Amniotic stem cell (primary cell): ENCODE results near the gene CLEC6A.
"Not testable (repeated sequence)": the region's sequence is repeated elsewhere in the genome, so short reads cannot be mapped to it uniquely, and the experiment has no call there.

Source experiments
- DNase-seq: peaks from one replicate; lab custom pipeline; 2025; lab: John Stamatoyannopoulos, UW

The CLEC6A gene

DNA sequence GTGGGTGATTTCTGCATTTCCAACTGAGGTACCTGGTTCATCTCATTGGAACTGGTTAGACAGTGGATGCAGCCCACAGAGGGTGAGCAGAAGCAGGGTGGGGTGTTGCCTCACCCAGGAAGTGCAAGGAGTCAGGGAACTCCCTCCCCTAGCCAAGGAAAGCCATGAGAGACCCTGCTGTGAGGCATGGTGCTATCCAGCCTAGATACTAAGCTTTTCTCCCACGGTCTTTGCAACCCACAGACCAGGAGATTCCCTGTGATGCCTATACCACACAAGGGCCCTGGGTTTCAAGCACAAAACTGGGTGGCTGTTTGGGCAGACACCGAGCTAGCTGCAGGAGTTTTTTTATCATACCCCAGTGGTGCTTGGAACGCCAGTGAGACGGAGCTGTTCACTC, 39.9 kb downstream of the CLEC6A start:
- not testable (repeated sequence) for DNase-seq

DNA sequence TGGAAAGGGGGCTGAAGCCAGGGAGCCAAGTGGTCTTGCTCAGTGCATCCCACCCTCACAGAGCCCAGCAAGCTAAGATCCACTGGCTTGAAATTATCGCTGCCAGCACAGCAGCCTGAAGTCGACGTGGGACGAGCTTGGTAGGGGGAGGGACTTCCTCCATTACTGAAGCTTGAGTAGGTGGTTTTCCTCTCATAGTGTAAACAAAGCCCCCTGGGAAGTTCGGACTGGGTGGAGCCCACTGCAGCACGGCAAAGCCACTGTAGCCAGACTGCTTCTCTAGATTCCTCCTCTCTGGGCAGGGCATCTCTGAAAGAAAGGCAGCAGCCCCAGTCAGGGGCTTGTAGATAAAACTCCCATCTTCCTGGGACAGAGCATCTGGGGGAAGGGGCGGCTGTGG, 40.3 kb downstream of the CLEC6A start:
- not testable (repeated sequence) for DNase-seq

DNA sequence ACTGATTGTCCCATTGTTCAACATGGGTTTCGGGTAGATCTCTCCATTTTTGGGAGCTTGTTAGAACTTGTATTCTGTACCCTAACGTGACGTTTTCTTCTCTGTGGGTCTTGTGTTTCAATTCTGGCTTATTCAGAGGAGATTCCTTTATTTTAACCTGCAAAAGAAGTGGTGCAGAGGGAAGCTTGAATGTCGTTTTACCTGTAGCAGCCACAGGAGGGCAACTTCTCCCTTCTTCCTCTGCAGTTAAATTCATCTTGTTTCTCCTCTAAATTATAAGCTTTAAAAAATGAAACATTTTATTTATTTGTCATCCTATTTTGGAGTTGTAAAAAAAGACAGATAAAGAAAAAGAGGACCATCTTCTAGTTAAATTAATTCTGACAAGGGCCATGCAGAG, 43.9 kb downstream of the CLEC6A start:
- DNase-seq: no peak

DNA sequence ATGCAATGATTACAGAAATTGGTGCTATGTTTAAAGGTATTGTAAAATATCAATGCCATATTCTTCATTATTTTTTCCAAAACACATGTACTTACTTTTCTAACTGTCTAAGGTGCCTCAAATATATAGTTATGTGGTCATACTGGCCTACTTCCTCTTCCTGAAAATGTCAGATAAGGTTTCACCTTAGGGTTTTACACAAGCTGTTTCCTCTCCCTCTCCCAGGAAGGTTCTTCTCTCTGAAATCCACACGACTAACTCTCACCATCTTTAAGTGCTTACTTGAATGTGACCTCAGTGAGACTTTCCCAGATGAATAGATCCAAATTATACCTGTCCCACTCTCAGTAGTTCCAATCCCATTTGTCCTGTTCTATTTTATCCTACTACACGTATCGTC, 46.0 kb downstream of the CLEC6A start:
- no peak for DNase-seq

- no peak for DNase-seq
Measured at GRCh38 chr12:8504351-8504750, 48.6 kb downstream of the CLEC6A start.

GRCh38 chr12:8507596-8507995, 51.8 kb downstream of the CLEC6A start:
- DNase-seq: no peak

DNA sequence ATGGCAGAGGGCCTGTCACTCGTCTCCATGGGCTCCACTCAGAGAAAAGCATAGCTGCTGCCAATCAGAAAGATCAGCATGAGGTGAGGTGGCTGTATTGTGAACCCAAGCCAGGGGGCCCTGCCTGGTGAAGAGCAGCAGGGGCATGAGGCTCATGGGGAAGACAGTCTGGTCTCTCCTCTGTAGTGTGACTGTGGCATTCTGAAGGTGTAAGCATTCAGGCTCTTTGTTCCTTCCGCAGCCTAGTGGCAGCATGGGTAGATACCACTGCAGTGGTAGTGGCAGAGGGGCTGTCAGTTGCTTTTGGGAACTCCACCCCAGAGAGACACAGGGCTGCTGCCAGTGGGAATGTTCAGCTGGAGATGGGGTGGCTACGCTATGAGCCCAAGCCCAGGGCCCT, 52.5 kb downstream of the CLEC6A start:
- no peak for DNase-seq

GRCh38 chr12:8508910-8509841, 53.4 kb downstream of the CLEC6A start:
- DNase-seq: no peak

DNA sequence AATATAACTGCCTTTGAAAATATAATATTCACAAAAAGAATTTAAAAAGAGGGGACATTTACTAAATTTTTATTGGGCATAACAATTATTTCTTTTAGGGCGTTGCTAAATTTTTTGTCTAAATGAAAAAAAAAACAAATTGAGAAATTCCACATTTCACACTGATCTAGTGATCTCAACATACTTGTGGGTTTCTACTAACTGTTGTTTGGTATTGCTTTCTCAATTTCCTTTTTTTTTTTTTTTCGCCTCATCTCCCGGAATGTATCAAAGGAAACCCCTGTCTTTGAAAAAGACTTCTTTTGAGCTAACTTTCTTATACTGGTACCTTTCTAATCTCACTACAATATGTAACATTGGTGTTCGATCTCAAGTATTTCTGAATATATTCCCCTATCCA, 57.5 kb downstream of the CLEC6A start, which contains the start of gene CLEC4D:
Gene CLEC4D, plus strand, starts transcription at position 248 of the 400 bp plus-strand sequence. CDS start 230 bp downstream, outside the sequence.
- no peak for DNase-seq

DNA sequence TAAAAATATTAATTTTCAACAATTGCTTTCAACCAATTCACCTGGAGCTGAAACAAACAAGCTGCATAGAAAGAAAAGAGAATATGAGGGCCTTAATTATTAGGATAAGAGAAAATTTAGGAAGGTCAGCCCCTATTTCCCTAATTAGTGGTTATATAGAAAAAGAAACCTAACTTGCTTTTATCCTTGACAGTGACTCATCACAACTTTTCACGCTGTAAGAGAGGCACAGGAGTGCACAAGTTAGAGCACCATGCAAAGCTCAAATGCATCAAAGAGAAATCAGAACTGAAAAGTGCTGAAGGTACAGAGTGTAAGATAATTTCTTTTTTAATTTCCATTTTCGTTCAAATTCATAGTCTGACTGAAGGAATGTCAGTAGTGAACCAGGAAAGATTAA, 62.2 kb downstream of the CLEC6A start:
- no peak for DNase-seq

- DNase-seq: no peak
Measured at GRCh38 chr12:8519171-8519570, 63.4 kb downstream of the CLEC6A start.

DNA sequence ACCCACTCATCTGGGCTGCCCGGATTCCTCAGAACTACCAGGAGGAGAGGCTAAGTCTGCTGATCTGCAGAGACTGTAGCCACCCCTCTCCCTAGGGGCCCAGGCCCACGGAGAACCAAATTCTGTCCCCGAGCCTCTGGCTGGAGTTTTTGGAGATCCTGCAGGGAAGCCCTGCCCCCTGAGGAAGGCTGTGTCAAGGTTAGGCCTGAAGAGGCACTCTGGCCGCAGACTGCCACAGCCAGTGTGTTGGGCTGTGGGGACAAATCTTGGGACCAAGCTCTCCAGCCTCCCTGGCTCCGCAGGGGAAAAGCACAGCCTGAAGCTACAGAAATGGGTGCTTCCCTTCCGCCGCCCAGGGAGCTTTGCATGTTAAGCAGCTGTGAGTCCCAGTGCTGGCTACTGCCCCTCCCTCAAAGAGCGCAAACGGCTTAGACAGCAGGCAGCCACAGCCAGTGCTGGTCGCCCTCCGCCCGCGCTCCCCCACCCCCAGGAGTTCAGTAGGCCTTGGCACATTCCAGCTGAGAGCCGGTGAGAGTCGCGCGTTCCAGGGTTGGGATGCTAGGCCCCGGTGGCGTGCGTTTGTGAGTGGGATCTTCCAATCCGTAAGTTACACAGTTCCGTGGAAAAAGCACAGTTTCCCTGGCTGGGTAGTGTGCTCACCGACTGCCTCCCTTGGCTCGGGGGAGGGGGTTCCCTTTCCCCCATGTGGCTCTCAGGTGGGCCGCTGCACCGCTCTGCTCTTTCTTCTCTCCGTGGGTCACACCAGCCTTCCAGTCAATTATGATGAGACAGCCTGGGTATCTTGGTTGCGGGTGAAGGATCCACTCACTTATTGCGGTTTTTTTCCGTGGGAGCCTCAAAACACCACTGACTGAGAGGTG, 71.7 kb downstream of the CLEC6A start:
- no peak for DNase-seq
